ENCODE results near the gene CNOT2.

CNOT2 gene

GRCh38 chr12:70252832-70253231 lies 9.6 kb downstream of the CNOT2 start:
- DNase-seq, result no peak

- DNase-seq, result no peak
These were observed 11.0 kb downstream of the CNOT2 start for GRCh38 chr12:70254225-70254624.

GRCh38 chr12:70254846-70255245 lies 11.6 kb downstream of the CNOT2 start:
- no peak for DNase-seq

GRCh38 chr12:70255311-70255710 lies 12.1 kb downstream of the CNOT2 start:
- DNase-seq, result no peak

GRCh38 chr12:70258605-70259403 lies 15.6 kb downstream of the CNOT2 start:
- DNase-seq, result no peak

- no peak for DNase-seq
These were observed 17.4 kb downstream of the CNOT2 start for GRCh38 chr12:70260646-70261045.

GRCh38 chr12:70264067-70264867 lies 21.0 kb downstream of the CNOT2 start:
- no peak for DNase-seq

- DNase-seq, result no peak
These were observed 21.9 kb downstream of the CNOT2 start for GRCh38 chr12:70265132-70265531.

GRCh38 chr12:70267550-70267949 lies 24.3 kb downstream of the CNOT2 start:
- peak; percentile 49 for DNase-seq

GRCh38 chr12:70268972-70269371 lies 25.7 kb downstream of the CNOT2 start:
- DNase-seq, result no peak

GRCh38 chr12:70270108-70270507 lies 26.9 kb downstream of the CNOT2 start:
- no peak for DNase-seq

GRCh38 chr12:70271025-70271424 lies 27.8 kb downstream of the CNOT2 start:
- no peak for DNase-seq

GRCh38 chr12:70272510-70272909 lies 29.3 kb downstream of the CNOT2 start:
- DNase-seq, result no peak

GRCh38 chr12:70275045-70275444 lies 31.8 kb downstream of the CNOT2 start:
- DNase-seq, result no peak

GRCh38 chr12:70277973-70278372 lies 34.7 kb downstream of the CNOT2 start:
- no peak for DNase-seq

GRCh38 chr12:70278945-70279344 lies 35.7 kb downstream of the CNOT2 start:
- DNase-seq, result no peak

- DNase-seq, result no peak
These were observed 40.0 kb downstream of the CNOT2 start for GRCh38 chr12:70283232-70283631.

- no peak for DNase-seq
These were observed 45.6 kb downstream of the CNOT2 start for GRCh38 chr12:70288817-70289216.

- peak; percentile 20 for DNase-seq
These were observed 46.9 kb downstream of the CNOT2 start for GRCh38 chr12:70290116-70290515.

GRCh38 chr12:70292017-70292776 lies 49.0 kb downstream of the CNOT2 start:
- no peak for DNase-seq

- DNase-seq, result peak; percentile 29
These were observed 61.7 kb downstream of the CNOT2 start for GRCh38 chr12:70304684-70305555.

- no peak for DNase-seq
These were observed 62.6 kb downstream of the CNOT2 start for GRCh38 chr12:70305794-70306193.

Measured in suppressor macrophage treated with lipopolysaccharide for 4 hours (primary cell).